Endothelial cell of umbilical vein (primary cell): ENCODE results near the gene SLC9C2. TPM values are rescaled to one million over a fixed set of nuclear protein-coding genes. Genes with fewer than 3 reads are reported as not detected.

ENCODE experiments used
- BruUV-seq: library from RNA; stranded (reverse); fragments of 400-500 nt; replicated peaks from 2 replicates; lab custom pipeline; 2021; lab: Mats Ljungman, UMichigan
- CTCF ChIA-PET: fragments of 300-600, 350-600 bp; sonication (Branson Sonifier 250); formaldehyde crosslinking; loops from one replicate; lab custom pipeline; 2021; ENCODE audit warnings: antibody characterized with exemption, inconsistent platforms; lab: Charles Lee
- POLR2A ChIA-PET: fragments of 300-600, 350-600 bp; sonication (Branson Sonifier 250); formaldehyde crosslinking; loops from one replicate; lab custom pipeline; 2021; ENCODE audit warnings: antibody characterized with exemption, inconsistent platforms; lab: Charles Lee
- DNase-seq: peaks from one replicate; pipeline ENCODE4 v3.0.0-alpha.2; 2011; ENCODE audit warnings: low read depth, low spot score
- FAIRE-seq: peaks from 2 replicates; lab custom pipeline; 2011; peaks lifted over from hg19 to GRCh38; lab: Jason Lieb, UNC
- H2AFZ ChIP-seq: 2 replicates; pipeline ENCODE4 v1.6.0; 2012; ENCODE audit warnings: low read depth, low read length, control low read depth, inconsistent platforms
- H3K27ac ChIP-seq: 2 replicates; pipeline ENCODE4 v1.5.1; 2011; ENCODE audit warnings: low read depth, mild to moderate bottlenecking, control low read depth, low read length, moderate library complexity; ENCODE audit not compliant: insufficient read depth
- H3K27me3 ChIP-seq, 2 experiments: 2 replicates each; pipeline versions ENCODE4 v1.6.0 to v1.6.1; 2011; ENCODE audit warnings: low read length in 2 of 2, mixed read lengths in 1 of 2; ENCODE audit not compliant: control insufficient read depth in 2 of 2, insufficient read depth in 2 of 2
- H3K36me3 ChIP-seq, 2 experiments: 2 replicates in 1 of 2; 3 replicates in 1 of 2; pipeline ENCODE4 v1.5.1; 2011; ENCODE audit warnings: low read length in 2 of 2, mild to moderate bottlenecking in 1 of 2, moderate library complexity in 1 of 2; ENCODE audit not compliant: control insufficient read depth in 2 of 2, insufficient read depth in 2 of 2; ENCODE audit errors: extremely low read depth in 1 of 2
- H3K4me1 ChIP-seq: 3 replicates; pipeline ENCODE4 v1.5.1; 2011; ENCODE audit warnings: mild to moderate bottlenecking, low read length; ENCODE audit not compliant: control insufficient read depth, insufficient read depth; ENCODE audit errors: extremely low read depth
- H3K4me2 ChIP-seq: 2 replicates; pipeline ENCODE4 v1.6.1; 2011; ENCODE audit warnings: low read length, control low read depth, mixed read lengths; ENCODE audit not compliant: insufficient read depth
- H3K4me3 ChIP-seq, 3 experiments: fragments of 200-600 bp in 1 of 3; sonication (generic), shearing (Covaris generic) in 1 of 3; replicated peaks in 1 of 3; 2 replicates each; pipeline ENCODE4 v1.5.1; 2011 to 2016; ENCODE audit warnings: control low read depth in 3 of 3, low read length in 3 of 3, mild to moderate bottlenecking in 2 of 3, inconsistent platforms in 1 of 3, low read depth in 1 of 3, moderate library complexity in 1 of 3; ENCODE audit not compliant: insufficient read depth in 1 of 3
- H3K79me2 ChIP-seq: 2 replicates; pipeline ENCODE4 v1.6.0; 2012; ENCODE audit warnings: low read length, inconsistent platforms; ENCODE audit not compliant: control insufficient read depth, insufficient read depth
- H3K9ac ChIP-seq: replicated peaks from 2 replicates; pipeline ENCODE3; 2011; ENCODE audit warnings: low read length, control low read depth; ENCODE audit not compliant: insufficient read depth; ENCODE audit errors: extremely low read depth
- H3K9me1 ChIP-seq: replicated peaks from 3 replicates; pipeline ENCODE4 v1.6.0; 2011; ENCODE audit warnings: mild to moderate bottlenecking, low read length; ENCODE audit not compliant: control insufficient read depth, insufficient read depth; ENCODE audit errors: extremely low read depth
- H3K9me3 ChIP-seq: replicated peaks from 2 replicates; pipeline ENCODE4 v1.5.1; 2012; ENCODE audit warnings: low read length, inconsistent platforms; ENCODE audit not compliant: control insufficient read depth, insufficient read depth
- H4K20me1 ChIP-seq: replicated peaks from 2 replicates; pipeline ENCODE3; 2011; ENCODE audit warnings: mild to moderate bottlenecking, low read length; ENCODE audit not compliant: control insufficient read depth, insufficient read depth; ENCODE audit errors: extremely low read depth
- EZH2 ChIP-seq: IDR thresholded peaks from 2 replicates; pipeline ENCODE4 v1.6.1; 2012; ENCODE audit warnings: borderline replicate concordance, low read depth, mild to moderate bottlenecking, moderate library complexity, low read length, inconsistent platforms; ENCODE audit not compliant: severe bottlenecking
- FOS ChIP-seq: IDR thresholded peaks from 2 replicates; pipeline ENCODE4 v1.6.1; 2011; ENCODE audit warnings: mild to moderate bottlenecking, low read length, moderate library complexity, borderline replicate concordance; ENCODE audit not compliant: insufficient read depth
- GATA2 ChIP-seq: IDR thresholded peaks from 2 replicates; pipeline ENCODE4 v1.7.0; 2011; ENCODE audit warnings: low read depth, mild to moderate bottlenecking, moderate library complexity, mixed read lengths, low read length; ENCODE audit not compliant: insufficient read length, insufficient read depth
- JUN ChIP-seq: IDR thresholded peaks from 2 replicates; pipeline ENCODE4 v1.6.1; 2011; ENCODE audit warnings: borderline replicate concordance, low read depth; ENCODE audit not compliant: insufficient read length, insufficient read depth
- MYC ChIP-seq: IDR thresholded peaks from one replicate; pipeline ENCODE4 v1.6.1; 2011; ENCODE audit warnings: mild to moderate bottlenecking, low read depth, low read length
- POLR2A ChIP-seq: IDR thresholded peaks from 2 replicates; pipeline ENCODE4 v1.6.1; 2012; ENCODE audit warnings: low read depth, mild to moderate bottlenecking, control low read depth, low read length
- POLR2AphosphoS5 ChIP-seq: IDR thresholded peaks from 2 replicates; pipeline ENCODE4 v1.6.1; 2012; ENCODE audit warnings: low read depth, mild to moderate bottlenecking, control low read depth, low read length, moderate library complexity; ENCODE audit not compliant: insufficient read depth
- dilution Hi-C: fragments of 300-500 bp; cut with MboI; formaldehyde crosslinking; loops from one replicate; pipeline ENCODE4 v1.15.0; 2019; ENCODE audit warnings: low sequenced_read_pairs; ENCODE audit not compliant: extremely low pct_ligation_motif_present
- intact Hi-C: fragments of 100-400 bp; cut with micrococcal nuclease; formaldehyde crosslinking; loops from one replicate; pipeline ENCODE4 v1.10.0; 2022
- polyA plus RNA-seq, 4 experiments: library from polyadenylated mRNA; depleted of rRNA in 3 of 4; stranded (reverse) in 3 of 4; unstranded in 1 of 4; fragments of >200 nt; gene quantifications; 2 replicates each; pipeline versions ENCODE4 v1.2.1 to v1.2.3, GENCODE V29; 2011 to 2012; ENCODE audit warnings: missing spikeins in 1 of 4
- total RNA-seq: library from RNA; stranded (reverse); gene quantifications from 2 replicates; pipeline ENCODE4 v1.2.3, GENCODE V29; 2021
- TF ChIP-seq, protein P1 (sequence below), 2 donors: IDR thresholded peaks; 1 replicate in 1 of 2; 2 replicates in 1 of 2; pipeline ENCODE4 v1.5.1; 2011; ENCODE audit warnings: low read length in 2 of 2, mild to moderate bottlenecking in 2 of 2, moderate library complexity in 2 of 2, control low read depth in 1 of 2, inconsistent platforms in 1 of 2, low read depth in 1 of 2; ENCODE audit not compliant: insufficient read depth in 1 of 2; ENCODE audit errors: extremely low read depth in 1 of 2
- TF ChIP-seq, protein P2 (sequence below): IDR thresholded peaks from 2 replicates; pipeline ENCODE4 v1.6.1; 2011; ENCODE audit not compliant: insufficient read depth, insufficient read length

The SLC9C2 gene
- total and polyA plus RNA-seq, 2 donors (not counting 3 experiments of a cell fraction or from before 2014, with no cell fraction given): 0.15 TPM; not detected in 1

DNA sequence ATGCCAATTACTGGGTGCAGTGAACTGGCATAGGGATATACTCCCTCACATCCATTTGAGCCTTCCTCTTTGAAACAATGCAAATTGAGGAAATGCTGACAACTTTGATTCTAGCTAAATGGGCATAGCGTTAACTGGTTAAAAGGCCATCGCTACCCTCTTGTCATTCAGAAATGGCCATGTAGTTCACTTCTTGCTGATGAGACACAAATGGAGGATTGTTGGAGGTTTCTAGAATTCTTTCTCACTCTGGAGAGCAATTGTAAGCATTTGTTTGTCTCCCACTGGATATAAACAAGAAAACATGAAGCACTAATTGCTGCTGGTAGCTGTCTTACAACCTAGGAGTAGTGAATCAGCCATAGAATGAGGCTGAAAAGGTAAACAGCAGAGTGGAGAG, 111.4 kb downstream of the SLC9C2 start:
- FAIRE-seq (no peak), DNase-seq (no peak)
- no peaks in the 10 kb centered on the region for H3K27me3 ChIP-seq
- H3K27ac ChIP-seq: no peak overlapping the region
- H3K36me3 ChIP-seq: peaks cover 9 to 12% of the 10 kb centered on the region in 2 experiments
- no TSS peak for BruUV-seq
- POLR2A ChIA-PET: no interaction called here
- H3K4me1 ChIP-seq: no peaks in the 10 kb centered on the region
- dilution Hi-C loops: no loop called here
- H3K79me2 ChIP-seq: no peaks in the 10 kb centered on the region
- no peaks in the 10 kb centered on the region for H4K20me1 ChIP-seq
- intact Hi-C loops: no loop called here
- CTCF ChIA-PET: interaction anchor here (1.6 kb wide), 1 partner anchor 10 kb away, joined by 4 read pairs; no protein-coding TSS in a partner anchor
- H2AFZ ChIP-seq: no peak overlapping the region
- no peak overlapping the region for H3K9ac ChIP-seq
- TF ChIP-seq, protein P1, sequence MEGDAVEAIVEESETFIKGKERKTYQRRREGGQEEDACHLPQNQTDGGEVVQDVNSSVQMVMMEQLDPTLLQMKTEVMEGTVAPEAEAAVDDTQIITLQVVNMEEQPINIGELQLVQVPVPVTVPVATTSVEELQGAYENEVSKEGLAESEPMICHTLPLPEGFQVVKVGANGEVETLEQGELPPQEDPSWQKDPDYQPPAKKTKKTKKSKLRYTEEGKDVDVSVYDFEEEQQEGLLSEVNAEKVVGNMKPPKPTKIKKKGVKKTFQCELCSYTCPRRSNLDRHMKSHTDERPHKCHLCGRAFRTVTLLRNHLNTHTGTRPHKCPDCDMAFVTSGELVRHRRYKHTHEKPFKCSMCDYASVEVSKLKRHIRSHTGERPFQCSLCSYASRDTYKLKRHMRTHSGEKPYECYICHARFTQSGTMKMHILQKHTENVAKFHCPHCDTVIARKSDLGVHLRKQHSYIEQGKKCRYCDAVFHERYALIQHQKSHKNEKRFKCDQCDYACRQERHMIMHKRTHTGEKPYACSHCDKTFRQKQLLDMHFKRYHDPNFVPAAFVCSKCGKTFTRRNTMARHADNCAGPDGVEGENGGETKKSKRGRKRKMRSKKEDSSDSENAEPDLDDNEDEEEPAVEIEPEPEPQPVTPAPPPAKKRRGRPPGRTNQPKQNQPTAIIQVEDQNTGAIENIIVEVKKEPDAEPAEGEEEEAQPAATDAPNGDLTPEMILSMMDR (IDR thresholded peaks at IDR 0.05; ENCODE audit: extremely low read depth in 1 of 2, insufficient read depth in 1 of 2, low read depth in 1 of 2, low read length in 2 of 2): no peak
- TF ChIP-seq, protein P2, sequence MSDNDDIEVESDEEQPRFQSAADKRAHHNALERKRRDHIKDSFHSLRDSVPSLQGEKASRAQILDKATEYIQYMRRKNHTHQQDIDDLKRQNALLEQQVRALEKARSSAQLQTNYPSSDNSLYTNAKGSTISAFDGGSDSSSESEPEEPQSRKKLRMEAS: no peak
- TF ChIP-seq POLR2AphosphoS5: no peak
- no peak overlapping the region for H3K4me2 ChIP-seq
- H3K9me3 ChIP-seq: no peaks in the 10 kb centered on the region
- no peaks in the 10 kb centered on the region for H3K9me1 ChIP-seq
- no peak overlapping the region for H3K4me3 ChIP-seq

DNA sequence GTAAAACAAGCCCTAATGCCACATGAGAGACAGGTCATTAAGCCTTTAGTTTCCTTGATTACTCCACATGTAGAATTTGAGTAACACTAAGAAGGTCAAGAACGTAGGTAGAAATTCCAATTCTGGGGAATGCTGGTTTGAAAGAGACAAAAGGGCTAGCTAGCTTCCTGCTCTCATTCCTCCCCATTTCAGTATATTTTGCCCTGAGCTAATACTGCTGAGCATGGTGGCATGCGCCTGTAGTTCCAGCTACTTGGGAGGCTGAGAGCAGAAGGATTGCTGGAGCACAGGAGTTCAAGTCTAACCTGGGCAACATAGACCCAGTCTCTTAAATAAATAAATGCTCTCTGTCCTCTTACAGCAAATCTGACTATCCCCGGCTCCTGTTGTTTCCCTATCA, 112.9 kb downstream of the SLC9C2 start:
- Histone ChIP-seq H3K4me1 (no peaks in the 10 kb centered on the region), H3K79me2 (no peaks in the 10 kb centered on the region), H3K9me1 (no peaks in the 10 kb centered on the region), H3K9ac (no peak overlapping the region), H3K27me3 (no peaks in the 10 kb centered on the region), H4K20me1 (no peaks in the 10 kb centered on the region), H3K36me3 (peaks cover 18 to 26% of the 10 kb centered on the region in 2 experiments), H3K9me3 (no peaks in the 10 kb centered on the region), H3K27ac (no peak overlapping the region), H3K4me3 (no peak overlapping the region), H2AFZ (no peak overlapping the region), H3K4me2 (no peak overlapping the region)
- ChIA-PET CTCF (interaction anchor here (1.6 kb wide), 1 partner anchor 9 kb away, joined by 4 read pairs; no protein-coding TSS in a partner anchor), POLR2A (no interaction called here)
- FAIRE-seq (no peak), DNase-seq (no peak)
- TF ChIP-seq MYC: no peak
- TF ChIP-seq JUN: no peak
- TF ChIP-seq, protein P1 (IDR thresholded peaks at IDR 0.05; ENCODE audit: extremely low read depth in 1 of 2, insufficient read depth in 1 of 2, low read depth in 1 of 2, low read length in 2 of 2): no peak
- TF ChIP-seq, protein P2: no peak
- TF ChIP-seq POLR2A: no peak
- no peak for TF ChIP-seq EZH2
- TF ChIP-seq GATA2: no peak
- TF ChIP-seq FOS: no peak
- TF ChIP-seq POLR2AphosphoS5: no peak
- dilution Hi-C loops (no loop called here), intact Hi-C loops (no loop called here)
- no TSS peak for BruUV-seq
